Measurements from ENCODE around the gene HEPHL1.

The HEPHL1 gene

DNA sequence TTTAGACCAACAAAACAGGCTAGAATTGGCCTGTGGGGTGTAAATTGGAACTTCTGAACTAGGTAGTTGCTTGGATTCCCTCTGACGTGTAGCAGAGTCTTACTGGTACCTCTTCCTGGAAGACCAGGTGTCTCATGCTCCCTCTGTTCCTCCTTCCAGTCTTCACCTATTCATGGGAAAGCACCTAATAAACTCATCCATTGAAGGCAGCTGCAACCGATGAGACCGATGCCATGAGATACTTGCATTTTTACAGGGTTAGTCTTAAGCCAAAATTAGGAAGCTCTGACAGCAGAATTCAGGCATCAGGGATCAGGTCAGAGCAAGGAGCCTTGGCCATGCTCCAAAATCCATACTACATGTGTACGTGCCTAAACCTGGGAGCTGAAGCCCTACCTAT is 13.2 kb upstream of the HEPHL1 start:
- no peak for TF ChIP-seq POLR2AphosphoS5 (IDR thresholded peaks at IDR 0.05; ENCODE audit: low read depth, low read length)
- no peak for TF ChIP-seq FOXP2 (optimal IDR thresholded peaks at IDR 0.05; ENCODE audit: borderline replicate concordance, extremely low read depth, extremely low read length, insufficient read depth)
- TF ChIP-seq, protein P1, sequence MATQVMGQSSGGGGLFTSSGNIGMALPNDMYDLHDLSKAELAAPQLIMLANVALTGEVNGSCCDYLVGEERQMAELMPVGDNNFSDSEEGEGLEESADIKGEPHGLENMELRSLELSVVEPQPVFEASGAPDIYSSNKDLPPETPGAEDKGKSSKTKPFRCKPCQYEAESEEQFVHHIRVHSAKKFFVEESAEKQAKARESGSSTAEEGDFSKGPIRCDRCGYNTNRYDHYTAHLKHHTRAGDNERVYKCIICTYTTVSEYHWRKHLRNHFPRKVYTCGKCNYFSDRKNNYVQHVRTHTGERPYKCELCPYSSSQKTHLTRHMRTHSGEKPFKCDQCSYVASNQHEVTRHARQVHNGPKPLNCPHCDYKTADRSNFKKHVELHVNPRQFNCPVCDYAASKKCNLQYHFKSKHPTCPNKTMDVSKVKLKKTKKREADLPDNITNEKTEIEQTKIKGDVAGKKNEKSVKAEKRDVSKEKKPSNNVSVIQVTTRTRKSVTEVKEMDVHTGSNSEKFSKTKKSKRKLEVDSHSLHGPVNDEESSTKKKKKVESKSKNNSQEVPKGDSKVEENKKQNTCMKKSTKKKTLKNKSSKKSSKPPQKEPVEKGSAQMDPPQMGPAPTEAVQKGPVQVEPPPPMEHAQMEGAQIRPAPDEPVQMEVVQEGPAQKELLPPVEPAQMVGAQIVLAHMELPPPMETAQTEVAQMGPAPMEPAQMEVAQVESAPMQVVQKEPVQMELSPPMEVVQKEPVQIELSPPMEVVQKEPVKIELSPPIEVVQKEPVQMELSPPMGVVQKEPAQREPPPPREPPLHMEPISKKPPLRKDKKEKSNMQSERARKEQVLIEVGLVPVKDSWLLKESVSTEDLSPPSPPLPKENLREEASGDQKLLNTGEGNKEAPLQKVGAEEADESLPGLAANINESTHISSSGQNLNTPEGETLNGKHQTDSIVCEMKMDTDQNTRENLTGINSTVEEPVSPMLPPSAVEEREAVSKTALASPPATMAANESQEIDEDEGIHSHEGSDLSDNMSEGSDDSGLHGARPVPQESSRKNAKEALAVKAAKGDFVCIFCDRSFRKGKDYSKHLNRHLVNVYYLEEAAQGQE (IDR thresholded peaks at IDR 0.05; ENCODE audit: insufficient read depth in 1 of 2, low read depth in 2 of 2, low read length in 2 of 2), result no peak
- no peak for TF ChIP-seq TAF1 (IDR thresholded peaks at IDR 0.05; ENCODE audit: borderline replicate concordance, insufficient read depth, low read length)
- no peak for TF ChIP-seq SIN3A (IDR thresholded peaks at IDR 0.05; ENCODE audit: borderline replicate concordance, insufficient read depth, low read length)

DNA sequence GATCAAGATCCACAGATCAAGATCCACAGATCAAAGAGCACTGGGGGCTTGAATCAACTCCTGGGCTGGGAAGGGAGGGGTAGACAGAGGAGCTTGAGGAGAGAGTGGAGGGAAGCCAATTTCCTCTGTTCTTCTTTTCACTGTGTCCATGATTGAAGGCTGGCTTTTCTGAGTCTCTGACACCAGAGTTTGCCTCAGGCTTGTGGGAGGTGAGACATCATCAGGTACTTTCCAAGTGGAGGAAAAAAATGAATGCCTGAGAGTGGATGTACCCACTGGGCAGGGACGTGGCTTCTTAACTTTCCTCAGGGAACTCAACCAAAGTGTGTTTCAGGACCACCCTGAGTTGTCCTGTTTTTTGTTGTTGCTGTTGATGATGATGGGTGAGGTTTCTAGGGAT is 11.0 kb upstream of the HEPHL1 start:
- TF ChIP-seq TAF1 (IDR thresholded peaks at IDR 0.05; ENCODE audit: borderline replicate concordance, insufficient read depth, low read length), result no peak
- TF ChIP-seq FOXP2 (optimal IDR thresholded peaks at IDR 0.05; ENCODE audit: borderline replicate concordance, extremely low read depth, extremely low read length, insufficient read depth), result no peak
- no peak for TF ChIP-seq POLR2AphosphoS5 (IDR thresholded peaks at IDR 0.05; ENCODE audit: low read depth, low read length)
- TF ChIP-seq SIN3A (IDR thresholded peaks at IDR 0.05; ENCODE audit: borderline replicate concordance, insufficient read depth, low read length), result no peak
- TF ChIP-seq, protein P1 (IDR thresholded peaks at IDR 0.05; ENCODE audit: insufficient read depth in 1 of 2, low read depth in 2 of 2, low read length in 2 of 2), result no peak

DNA sequence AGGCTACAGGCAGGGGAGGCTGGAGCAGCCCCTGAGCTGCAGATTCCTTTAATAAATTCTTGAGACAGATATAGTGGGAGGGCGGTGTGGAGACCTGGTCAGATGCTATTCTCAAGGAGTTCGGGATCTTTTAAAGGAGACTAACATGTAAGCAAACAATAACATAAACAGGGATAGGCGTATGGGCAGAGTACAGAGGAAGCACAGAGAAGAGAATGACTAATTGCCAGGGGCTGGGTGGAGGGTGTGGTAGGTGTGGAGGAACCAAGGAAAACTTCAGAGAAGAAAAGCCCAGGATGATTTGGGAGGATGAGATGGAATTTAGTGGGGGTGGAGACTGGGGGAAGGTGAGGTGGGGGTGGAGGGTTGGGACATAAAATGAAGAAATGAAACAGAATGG is 9.7 kb upstream of the HEPHL1 start:
- no peak for TF ChIP-seq POLR2AphosphoS5 (IDR thresholded peaks at IDR 0.05; ENCODE audit: low read depth, low read length)
- TF ChIP-seq SIN3A (IDR thresholded peaks at IDR 0.05; ENCODE audit: borderline replicate concordance, insufficient read depth, low read length), result no peak
- TF ChIP-seq FOXP2 (optimal IDR thresholded peaks at IDR 0.05; ENCODE audit: borderline replicate concordance, extremely low read depth, extremely low read length, insufficient read depth), result no peak
- no peak for TF ChIP-seq TAF1 (IDR thresholded peaks at IDR 0.05; ENCODE audit: borderline replicate concordance, insufficient read depth, low read length)
- TF ChIP-seq, protein P1 (IDR thresholded peaks at IDR 0.05; ENCODE audit: insufficient read depth in 1 of 2, low read depth in 2 of 2, low read length in 2 of 2), result no peak

DNA sequence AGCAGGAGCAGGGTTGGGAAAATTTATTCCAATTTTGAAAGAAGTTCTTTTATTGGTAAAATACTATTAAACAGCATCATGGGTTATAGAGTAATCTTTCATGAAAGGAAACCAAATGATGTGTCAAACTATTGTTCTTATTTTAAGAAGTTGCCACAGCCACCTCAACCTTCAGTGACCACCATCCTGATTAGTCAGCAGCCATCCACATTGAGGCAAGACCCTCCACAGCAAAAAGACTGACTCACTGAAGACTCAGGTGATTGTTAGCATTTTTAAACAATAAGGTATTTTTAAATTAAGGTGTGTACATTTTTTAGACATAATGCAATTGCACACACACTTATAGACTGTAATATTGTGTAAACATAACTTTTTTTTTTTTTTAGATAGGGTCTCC is 3.7 kb upstream of the HEPHL1 start:
- TF ChIP-seq TAF1 (IDR thresholded peaks at IDR 0.05; ENCODE audit: borderline replicate concordance, insufficient read depth, low read length) (no peak), SIN3A (IDR thresholded peaks at IDR 0.05; ENCODE audit: borderline replicate concordance, insufficient read depth, low read length) (no peak), POLR2AphosphoS5 (IDR thresholded peaks at IDR 0.05; ENCODE audit: low read depth, low read length) (no peak), FOXP2 (optimal IDR thresholded peaks at IDR 0.05; ENCODE audit: borderline replicate concordance, extremely low read depth, extremely low read length, insufficient read depth) (no peak)
- TF ChIP-seq, protein P1 (IDR thresholded peaks at IDR 0.05; ENCODE audit: insufficient read depth in 1 of 2, low read depth in 2 of 2, low read length in 2 of 2), result no peak

DNA sequence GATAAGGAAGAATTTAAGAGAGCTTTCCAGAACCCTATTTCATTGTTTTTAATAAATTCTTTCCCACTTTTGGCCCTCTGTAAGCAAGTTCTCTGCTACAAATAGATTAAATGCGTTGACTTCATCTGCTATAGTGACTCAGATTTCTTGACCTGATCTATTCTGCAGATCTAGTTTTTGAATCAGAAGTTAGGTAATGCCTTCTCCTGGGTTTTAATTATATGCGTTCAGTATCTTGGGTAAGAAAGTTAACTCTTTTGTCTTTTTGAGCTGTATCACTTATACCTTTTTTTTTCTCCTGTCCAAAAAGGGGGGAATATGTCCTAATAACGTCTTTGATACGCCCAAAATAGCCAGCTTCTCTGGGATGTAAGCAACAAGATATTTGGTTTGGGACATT is 2.4 kb upstream of the HEPHL1 start:
- TF ChIP-seq, protein P1 (IDR thresholded peaks at IDR 0.05; ENCODE audit: insufficient read depth in 1 of 2, low read depth in 2 of 2, low read length in 2 of 2), result no peak
- no peak for TF ChIP-seq SIN3A (IDR thresholded peaks at IDR 0.05; ENCODE audit: borderline replicate concordance, insufficient read depth, low read length)
- TF ChIP-seq POLR2AphosphoS5 (IDR thresholded peaks at IDR 0.05; ENCODE audit: low read depth, low read length), result no peak
- no peak for TF ChIP-seq TAF1 (IDR thresholded peaks at IDR 0.05; ENCODE audit: borderline replicate concordance, insufficient read depth, low read length)
- no peak for TF ChIP-seq FOXP2 (optimal IDR thresholded peaks at IDR 0.05; ENCODE audit: borderline replicate concordance, extremely low read depth, extremely low read length, insufficient read depth)
